NCI-H526 treated with DMSO at 0.1 percent for 48 hours (cell line): Measurements from ENCODE around the gene COPS6.
A peak's percentile ranks its signal among the peaks of the same experiment; 100 is the strongest.

ENCODE experiments used
- DNase-seq: peaks from one replicate; lab custom pipeline; 2025; lab: John Stamatoyannopoulos, UW

Gene COPS6

GRCh38 chr7:100088621-100089457 is at the start of gene COPS6:
Gene COPS6 (plus strand): TSS chr7:100088969. CDS start chr7:100088991, 22 bp downstream.
- DNase-seq, result peak; percentile 54

- no peak for DNase-seq
Measured at GRCh38 chr7:100040575-100040974, 48.2 kb upstream of the COPS6 start.

GRCh38 chr7:100044718-100045117 is 44.1 kb upstream of the COPS6 start:
- DNase-seq, result peak; percentile 32

GRCh38 chr7:100048680-100049079 is 40.1 kb upstream of the COPS6 start:
- no peak for DNase-seq

- DNase-seq, result peak; percentile 73
Measured at GRCh38 chr7:100049441-100050291, 39.1 kb upstream of the COPS6 start, which contains the start of gene ZSCAN21. Gene ZSCAN21 (plus strand): TSS chr7:100049774. CDS start chr7:100057007, 7,233 bp downstream.

- DNase-seq, result no peak
Measured at GRCh38 chr7:100051611-100052010, 37.2 kb upstream of the COPS6 start.

GRCh38 chr7:100053215-100053614 is 35.6 kb upstream of the COPS6 start:
- DNase-seq, result peak; percentile 84

- DNase-seq, result no peak
Measured at GRCh38 chr7:100057006-100057405, 31.8 kb upstream of the COPS6 start.

- no peak for DNase-seq
Measured at GRCh38 chr7:100059251-100059739, 29.5 kb upstream of the COPS6 start.

GRCh38 chr7:100061518-100062193 is 27.1 kb upstream of the COPS6 start:
- DNase-seq, result no peak

GRCh38 chr7:100063376-100063775 is 25.4 kb upstream of the COPS6 start:
- no peak for DNase-seq

GRCh38 chr7:100064162-100064561 is 24.6 kb upstream of the COPS6 start:
- no peak for DNase-seq

GRCh38 chr7:100065452-100066186 is 23.1 kb upstream of the COPS6 start:
- no peak for DNase-seq

GRCh38 chr7:100066953-100067352 is 21.8 kb upstream of the COPS6 start:
- no peak for DNase-seq

- no peak for DNase-seq
Measured at GRCh38 chr7:100069991-100070390, 18.8 kb upstream of the COPS6 start.

GRCh38 chr7:100071018-100071723 is 17.6 kb upstream of the COPS6 start:
- DNase-seq, result no peak

- no peak for DNase-seq
Measured at GRCh38 chr7:100072462-100072861, 16.3 kb upstream of the COPS6 start.

- DNase-seq, result no peak
Measured at GRCh38 chr7:100074841-100075240, 13.9 kb upstream of the COPS6 start.

- DNase-seq, result no peak
Measured at GRCh38 chr7:100075418-100075817, 13.4 kb upstream of the COPS6 start.

GRCh38 chr7:100077205-100077604 is 11.6 kb upstream of the COPS6 start:
- no peak for DNase-seq
